Stimulated activated CD8-positive, alpha-beta memory T cell treated with anti-CD3 and anti-CD28 coated beads, Interleukin-15, amount 100 ng/mL, for 1 hour (primary cell): Measurements from ENCODE around the gene ATP10A.
"Not testable (repeated sequence)": the region's sequence is repeated elsewhere in the genome, so short reads cannot be mapped to it uniquely, and the experiment has no call there.

ENCODE experiments used
- DNase-seq: peaks from one replicate; pipeline ENCODE4 v3.0.0-alpha.2; 2020; ENCODE audit warnings: low read depth

ATP10A gene

GRCh38 chr15:25649390-25649789 is 213.7 kb downstream of the ATP10A start:
- DNase-seq: no peak

DNA sequence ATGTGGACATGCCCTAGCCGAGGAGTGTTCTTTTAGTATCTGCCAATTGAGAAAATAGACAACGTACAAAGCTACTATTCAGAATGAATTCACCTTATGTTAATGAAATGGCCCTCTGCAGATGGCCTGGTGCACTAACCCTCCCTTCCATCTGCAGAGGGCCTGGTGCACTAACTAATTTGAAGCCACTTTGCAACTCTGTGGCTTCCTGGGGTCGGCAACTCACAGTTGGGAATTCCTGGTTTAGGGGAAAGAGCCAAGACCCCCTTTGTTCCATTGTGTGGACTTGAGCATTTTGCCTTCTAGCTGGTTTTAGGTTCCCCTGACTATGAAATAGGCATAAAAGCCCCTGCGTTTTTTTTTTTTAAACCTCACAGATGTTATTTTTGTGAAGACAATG is 220.0 kb downstream of the ATP10A start:
- no peak for DNase-seq

GRCh38 chr15:25641762-25642161 is 221.4 kb downstream of the ATP10A start:
- no peak for DNase-seq

GRCh38 chr15:25641361-25641760 is 221.8 kb downstream of the ATP10A start:
- DNase-seq: no peak

GRCh38 chr15:25640959-25641358 is 222.2 kb downstream of the ATP10A start:
- not testable (repeated sequence) for DNase-seq

DNA sequence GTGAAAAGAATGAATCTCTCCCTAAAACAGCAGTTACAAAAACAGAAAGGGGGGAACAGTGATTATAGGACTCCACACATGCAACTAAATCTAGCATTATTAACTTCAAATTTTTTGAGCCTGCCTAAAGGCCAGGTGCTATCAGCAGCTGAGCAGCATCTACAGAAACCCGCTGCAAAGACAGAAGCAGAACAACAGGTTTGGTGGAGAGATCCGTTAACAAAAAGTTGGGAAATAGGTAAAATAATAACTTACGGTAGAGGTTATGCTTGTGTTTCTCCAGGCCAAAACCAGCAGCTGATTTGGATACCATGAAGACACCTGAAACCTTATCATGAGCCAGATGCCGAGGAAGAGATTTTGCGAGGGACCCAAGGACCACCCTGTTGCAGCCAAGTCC is 222.7 kb downstream of the ATP10A start:
- DNase-seq: no peak

DNA sequence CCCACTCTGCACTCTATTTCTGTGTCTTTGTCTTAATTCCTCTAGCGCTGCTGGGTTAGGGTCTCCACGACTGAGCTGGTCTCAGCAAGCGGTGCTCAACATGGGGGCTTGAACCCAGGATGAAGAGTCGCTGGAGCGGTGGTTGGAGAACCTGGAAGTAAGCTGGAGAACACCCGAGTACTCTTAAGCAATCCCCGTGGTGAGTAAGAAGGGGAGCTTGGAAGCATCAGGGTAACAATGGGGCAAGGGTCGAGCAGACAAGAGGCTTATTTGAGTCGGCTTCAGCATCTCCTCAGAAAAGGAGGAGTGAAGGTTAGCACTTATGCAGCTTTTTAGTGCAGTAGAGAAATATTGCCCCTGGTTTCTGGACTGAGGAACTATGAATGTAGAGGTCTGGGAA is 226.6 kb downstream of the ATP10A start:
- DNase-seq: not testable (repeated sequence)

DNA sequence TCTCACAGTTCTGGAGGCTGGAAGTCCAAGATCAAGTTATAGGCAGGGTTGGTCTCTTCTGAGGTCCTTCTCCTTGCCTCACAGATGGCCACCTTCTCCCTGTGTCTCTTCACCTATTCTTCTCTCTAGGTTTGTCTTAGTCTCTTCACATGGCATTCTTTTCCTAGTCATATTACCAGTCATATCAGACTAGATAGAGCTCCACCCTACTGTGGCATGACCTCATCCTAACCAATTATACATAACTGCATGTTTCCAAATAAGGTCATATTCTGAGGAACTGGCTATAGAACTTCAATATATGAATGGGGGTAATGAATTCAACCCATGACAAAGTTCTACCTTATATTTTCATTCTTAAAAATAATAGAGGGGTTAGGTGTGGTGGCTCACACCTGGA is 227.9 kb downstream of the ATP10A start:
- DNase-seq: no peak

GRCh38 chr15:25633862-25634261 is 229.3 kb downstream of the ATP10A start:
- no peak for DNase-seq

GRCh38 chr15:25631971-25632370 is 231.2 kb downstream of the ATP10A start:
- DNase-seq: no peak
